ENCODE data around the gene C16orf86.

Gene C16orf86, protein sequence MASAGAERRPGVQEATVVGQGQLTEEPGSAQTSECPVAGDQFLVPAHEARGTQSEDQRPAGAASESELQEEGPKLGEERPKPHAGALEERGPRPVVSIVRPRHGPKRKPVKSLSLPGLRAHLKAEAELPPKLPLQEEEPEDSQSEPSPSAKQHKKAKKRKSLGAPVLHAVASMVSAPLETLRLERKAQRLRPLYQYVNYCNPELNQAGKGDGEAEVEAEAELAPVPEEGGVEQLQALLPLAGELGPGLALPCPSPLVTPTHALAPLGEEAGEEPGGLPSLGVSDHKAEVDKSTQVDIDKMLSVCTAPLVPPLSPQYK

DNA sequence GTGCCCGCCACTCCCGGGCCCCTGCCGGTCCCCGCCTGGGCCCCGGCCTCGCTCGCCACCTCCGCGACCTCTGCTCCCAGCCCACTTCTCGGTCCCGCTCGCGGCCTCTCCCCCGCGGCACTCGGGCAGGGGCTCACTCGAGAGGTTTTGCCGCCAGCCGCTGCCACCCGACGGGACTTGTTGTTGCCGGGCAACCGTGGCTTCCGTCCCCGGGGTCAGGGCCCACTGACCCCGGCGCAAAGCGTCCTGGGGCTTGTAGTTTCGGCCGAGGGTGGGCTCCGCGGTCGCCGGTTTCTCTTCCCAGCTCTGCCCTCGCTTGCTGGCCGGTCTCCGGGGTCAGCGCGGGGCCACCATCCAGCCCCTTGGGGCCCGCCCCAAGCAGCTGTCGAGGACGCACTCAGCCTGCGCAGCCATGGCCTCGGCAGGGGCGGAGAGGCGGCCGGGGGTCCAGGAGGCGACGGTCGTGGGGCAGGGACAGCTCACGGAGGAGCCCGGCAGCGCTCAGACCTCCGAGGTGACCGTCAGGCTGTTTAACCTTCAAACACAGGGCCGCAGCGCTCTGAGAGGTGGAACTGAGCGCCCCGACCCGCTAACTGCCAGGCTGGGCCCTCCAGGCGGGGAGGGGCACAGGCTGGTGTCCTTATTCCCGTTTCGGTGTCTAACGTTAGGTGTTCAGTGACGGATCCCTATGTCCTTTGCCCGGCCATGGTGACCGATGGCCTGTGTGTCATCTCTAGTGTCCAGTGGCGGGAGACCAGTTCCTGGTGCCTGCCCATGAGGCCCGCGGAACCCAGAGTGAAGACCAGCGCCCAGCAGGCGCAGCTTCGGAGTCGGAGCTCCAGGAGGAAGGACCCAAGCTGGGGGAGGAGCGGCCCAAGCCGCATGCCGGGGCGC, at the start of gene C16orf86, which contains the start of gene ENKD1:
Gene C16orf86, plus strand, starts transcription at position 256 of the 894 bp plus-strand sequence. Its CDS starts 157 bp downstream, at position 413.
Gene ENKD1, minus strand, starts transcription at position 192 of the 894 bp plus-strand sequence. CDS start 308 bp downstream, outside the sequence.
- H3K4me3 ChIP-seq (ENCODE audit: low read depth, low read length), result peak within 1 kb of the TSS; percentile 51

DNA sequence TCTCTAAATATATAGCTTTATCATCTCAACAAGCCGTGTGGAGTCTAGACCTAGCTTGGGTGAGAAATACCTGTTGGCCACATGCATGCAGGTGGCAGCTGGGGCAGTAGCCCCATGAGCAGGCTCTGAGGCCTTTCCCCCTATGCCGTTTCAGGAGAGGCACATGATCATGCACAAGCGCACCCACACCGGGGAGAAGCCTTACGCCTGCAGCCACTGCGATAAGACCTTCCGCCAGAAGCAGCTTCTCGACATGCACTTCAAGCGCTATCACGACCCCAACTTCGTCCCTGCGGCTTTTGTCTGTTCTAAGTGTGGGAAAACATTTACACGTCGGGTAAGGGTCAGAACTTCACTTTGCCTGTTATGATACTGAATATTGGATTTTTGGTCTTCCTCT, 38.4 kb upstream of the C16orf86 start:
- H3K4me3 ChIP-seq (ENCODE audit: low read depth, low read length), result no peak overlapping the region

DNA sequence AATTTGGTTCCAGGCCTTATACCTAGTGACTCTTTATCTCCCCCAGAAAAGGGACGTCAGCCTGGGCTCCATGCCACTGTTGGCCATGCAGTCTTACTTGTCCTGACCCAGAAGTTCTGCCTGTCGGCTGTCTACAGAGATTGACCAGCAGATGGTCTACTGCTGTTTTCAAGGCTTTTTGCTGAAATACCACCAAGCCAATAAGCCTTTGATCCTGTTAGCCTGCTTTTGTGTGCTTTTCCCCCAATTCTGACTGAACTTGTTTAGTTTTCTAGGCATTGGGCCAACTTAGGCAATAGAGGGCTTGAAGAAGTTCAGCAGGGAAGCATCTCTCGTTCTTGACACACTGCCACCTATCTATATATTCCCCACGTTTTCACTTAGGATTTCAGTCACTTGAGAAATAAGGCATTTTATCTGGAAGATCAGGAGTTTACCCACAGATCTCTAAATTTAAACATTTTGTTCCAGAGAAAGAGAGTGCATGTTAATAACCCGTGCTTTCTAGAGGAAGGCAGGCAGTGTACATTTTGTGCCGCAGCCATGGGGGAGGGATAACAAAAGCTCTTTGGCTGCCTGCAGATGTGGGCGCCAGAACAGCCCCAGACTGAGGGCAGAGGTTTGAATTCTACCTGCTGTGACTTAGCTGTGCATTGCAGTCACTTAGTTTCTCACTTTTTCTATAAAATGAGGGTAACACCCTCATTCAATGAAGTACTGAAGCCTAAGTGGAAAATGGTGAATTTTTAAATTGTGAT, 34.0 kb upstream of the C16orf86 start:
- H3K4me3 ChIP-seq (ENCODE audit: low read depth, low read length), result no peak overlapping the region

DNA sequence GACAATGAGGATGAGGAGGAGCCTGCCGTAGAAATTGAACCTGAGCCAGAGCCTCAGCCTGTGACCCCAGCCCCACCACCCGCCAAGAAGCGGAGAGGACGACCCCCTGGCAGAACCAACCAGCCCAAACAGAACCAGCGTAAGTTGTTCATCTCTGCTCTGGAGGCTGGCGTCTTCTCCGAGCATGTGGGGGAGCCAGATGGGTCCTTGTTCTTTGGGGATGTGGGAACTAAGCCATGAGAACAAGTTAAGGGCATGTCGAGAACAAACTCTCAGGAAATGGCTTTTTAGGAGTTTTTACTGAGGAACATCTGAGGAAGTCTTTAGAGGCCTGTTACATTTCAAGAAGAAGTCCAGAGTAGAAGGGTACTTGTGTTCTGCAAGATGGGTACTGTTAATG, 29.9 kb upstream of the C16orf86 start:
- H3K4me3 ChIP-seq (ENCODE audit: low read depth, low read length), result no peak overlapping the region

DNA sequence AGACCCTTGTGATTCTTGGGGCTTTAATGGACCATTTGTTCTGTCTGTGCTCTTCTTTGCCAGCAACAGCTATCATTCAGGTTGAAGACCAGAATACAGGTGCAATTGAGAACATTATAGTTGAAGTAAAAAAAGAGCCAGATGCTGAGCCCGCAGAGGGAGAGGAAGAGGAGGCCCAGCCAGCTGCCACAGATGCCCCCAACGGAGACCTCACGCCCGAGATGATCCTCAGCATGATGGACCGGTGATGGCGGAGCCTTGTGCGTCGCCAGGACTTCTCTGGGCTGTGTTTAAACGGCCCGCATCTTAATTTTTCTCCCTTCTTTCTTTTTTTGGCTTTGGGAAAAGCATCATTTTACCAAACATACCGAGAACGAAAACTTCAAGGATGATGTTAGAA, 29.0 kb upstream of the C16orf86 start:
- H3K4me3 ChIP-seq (ENCODE audit: low read depth, low read length), result no peak overlapping the region

DNA sequence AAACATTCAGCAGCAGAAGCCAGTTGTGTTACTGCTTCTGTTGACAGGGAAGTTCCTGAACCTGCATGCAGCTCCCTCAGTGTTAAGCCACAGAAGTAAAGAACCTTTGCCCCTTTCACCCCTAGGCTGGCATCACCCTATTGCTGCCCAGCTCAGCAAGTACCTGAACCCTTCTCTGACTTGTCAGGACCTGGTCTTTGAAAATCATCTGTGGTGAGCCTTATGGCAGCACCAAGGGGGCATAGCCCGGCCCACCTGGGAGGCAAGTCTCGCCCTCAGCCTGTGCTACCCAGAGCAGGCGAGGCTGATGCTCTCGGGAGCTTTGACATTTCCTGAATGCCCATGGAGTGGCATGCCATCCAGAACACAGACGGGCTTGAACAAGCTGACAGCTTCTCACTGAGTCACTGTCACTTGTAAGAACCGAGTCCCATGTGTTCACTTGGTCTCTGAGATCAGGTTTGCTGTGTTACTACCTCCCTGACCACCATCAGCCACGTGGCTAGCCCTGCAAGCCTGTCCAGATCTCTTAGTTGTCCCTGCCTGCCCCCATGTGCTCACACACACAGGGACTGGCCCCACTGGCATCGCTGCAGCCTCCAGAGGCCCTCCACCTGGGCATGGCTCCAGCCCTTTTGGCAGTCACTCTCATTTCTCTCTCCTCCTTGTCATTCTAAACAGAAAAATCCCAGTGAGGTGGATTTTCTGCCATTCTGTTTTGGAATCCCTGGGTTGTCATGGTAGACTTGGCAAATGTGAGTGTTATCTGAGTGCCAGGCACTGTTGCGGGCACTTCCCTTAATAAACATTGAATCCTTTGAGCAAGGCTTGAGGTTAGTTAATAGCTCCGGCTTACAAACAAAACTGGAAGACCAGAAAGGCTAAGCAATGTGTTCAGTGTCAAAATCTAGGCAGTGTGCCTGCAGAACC, 24.6 kb upstream of the C16orf86 start:
- H3K4me3 ChIP-seq (ENCODE audit: low read depth, low read length), result no peak overlapping the region

DNA sequence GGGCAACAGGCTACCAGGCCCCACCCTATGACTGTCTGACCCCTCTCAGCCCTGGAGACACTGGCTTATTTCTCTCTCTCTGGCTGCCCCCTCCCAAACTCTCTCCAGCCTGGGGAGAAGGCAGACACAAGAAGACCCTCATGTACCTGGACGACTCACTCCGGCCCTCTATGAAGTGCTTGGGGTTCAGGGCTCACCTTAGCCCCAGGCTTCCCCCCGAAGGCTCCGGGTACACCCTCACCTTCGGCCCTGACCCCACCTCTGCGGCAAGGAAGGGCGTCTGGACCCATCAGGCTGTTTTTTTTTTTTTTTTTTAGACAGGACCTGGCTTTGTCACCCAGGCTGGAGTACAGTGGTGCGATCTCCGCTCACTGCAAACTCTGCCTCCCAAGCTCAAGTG, 22.6 kb upstream of the C16orf86 start:
- no peak overlapping the region for H3K4me3 ChIP-seq (ENCODE audit: low read depth, low read length)

DNA sequence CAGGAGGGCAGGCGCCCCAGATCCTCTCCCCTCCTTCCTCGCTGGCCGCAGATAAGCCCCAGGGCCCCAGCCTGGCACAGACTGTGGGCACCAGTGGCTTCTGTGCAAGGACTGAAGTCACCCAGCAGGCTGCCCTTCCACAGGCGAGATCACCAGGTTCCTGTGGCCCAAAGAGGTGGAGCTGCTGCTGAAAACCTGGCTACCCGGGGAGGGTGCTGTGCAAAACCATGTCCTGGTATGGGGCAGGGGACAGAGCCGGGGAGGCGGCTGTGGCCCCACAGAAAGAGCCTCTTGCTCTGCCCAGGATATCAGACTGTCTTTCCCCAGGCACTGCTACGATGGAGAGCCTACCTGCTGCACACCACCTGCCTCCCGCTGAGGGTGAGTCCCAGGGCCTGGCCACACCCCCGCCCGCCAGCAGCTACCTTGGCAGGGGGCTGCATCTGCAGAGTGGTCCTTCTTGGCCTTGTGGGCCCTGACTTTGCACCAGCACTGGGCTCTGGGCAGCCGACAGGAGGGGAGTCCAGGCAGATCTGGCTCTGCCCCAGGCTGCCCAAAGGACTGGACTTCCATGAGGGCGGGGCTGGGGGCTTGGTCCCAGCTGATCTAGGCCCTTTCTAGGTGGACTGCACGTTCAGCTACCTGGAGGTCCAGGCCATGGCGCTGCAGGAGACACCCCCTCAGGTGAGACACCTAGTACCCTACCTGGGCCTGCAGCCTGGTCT, 21.1 kb upstream of the C16orf86 start:
- peak overlapping the region; percentile 35 for H3K4me3 ChIP-seq (ENCODE audit: low read depth, low read length)

DNA sequence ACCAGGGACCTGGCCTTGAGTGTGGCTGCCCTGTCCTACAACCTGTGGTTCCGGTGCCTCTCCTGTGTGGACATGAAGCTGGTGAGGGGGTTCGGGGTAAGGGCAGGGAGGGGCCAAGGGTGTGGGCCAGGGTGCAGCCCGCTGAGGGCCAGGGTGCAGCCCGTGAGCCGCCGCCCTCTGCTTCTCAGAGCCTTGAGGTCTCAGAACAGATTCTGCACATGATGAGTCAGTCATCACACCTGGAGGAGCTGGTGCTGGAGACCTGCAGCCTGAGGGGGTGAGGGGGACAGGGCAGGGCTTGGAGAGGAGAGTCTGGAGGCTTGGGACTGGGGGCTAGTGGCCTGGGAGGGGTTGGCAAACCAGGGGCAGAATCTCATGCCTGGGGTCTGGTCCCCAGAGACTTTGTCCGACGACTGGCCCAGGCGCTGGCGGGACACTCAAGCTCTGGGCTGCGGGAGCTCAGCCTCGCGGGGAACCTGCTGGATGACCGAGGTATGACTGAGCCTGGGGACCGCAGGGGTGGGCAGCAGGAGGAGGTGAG, 19.4 kb upstream of the C16orf86 start:
- no peak overlapping the region for H3K4me3 ChIP-seq (ENCODE audit: low read depth, low read length)

DNA sequence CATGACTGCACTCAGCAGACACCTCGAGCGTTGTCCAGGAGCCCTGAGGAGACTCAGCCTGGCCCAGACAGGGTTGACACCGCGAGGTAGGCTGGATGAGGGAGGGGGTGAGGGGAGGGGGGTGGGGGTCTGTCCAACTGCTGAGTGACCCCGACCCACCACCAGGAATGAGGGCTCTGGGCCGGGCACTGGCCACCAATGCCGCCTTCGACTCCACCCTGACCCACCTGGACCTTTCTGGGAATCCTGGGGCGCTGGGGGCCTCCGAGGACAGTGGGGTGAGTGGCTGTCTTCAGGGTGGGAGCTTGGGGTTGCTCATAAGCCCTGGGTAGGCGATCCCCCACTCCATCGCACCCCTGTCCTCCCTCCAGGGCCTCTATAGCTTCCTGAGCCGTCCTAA, 18.9 kb upstream of the C16orf86 start:
- no peak overlapping the region for H3K4me3 ChIP-seq (ENCODE audit: low read depth, low read length)

DNA sequence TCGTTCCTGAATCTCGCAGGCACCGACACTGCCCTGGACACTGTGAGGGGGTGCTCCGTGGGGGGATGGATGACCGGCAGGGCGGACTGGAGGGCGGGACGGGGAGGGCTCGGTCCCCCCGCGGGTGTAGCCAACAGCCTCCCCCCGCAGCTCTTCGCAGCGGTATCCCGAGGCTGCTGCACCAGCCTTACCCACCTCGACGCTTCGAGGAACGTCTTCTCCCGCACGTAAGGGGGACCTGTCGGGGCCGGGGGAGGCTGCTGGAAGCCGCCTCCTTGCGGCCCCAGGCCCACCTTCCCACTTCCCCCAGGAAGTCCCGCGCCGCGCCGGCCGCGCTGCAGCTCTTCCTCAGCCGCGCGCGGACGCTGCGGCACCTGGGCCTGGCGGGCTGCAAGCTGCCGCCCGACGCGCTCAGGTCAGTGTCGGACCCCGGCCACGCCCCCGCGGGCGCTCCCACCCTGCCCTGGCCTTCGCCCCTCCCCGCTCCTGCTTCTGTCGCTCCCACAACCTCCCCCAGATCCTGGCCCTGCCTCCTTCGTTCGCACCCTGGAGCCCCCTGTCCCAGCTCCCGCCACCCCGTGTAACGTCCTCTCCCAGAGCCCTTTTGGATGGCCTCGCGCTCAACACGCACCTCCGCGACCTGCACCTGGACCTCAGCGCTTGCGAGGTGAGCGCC, 18.4 kb upstream of the C16orf86 start:
- no peak overlapping the region for H3K4me3 ChIP-seq (ENCODE audit: low read depth, low read length)

DNA sequence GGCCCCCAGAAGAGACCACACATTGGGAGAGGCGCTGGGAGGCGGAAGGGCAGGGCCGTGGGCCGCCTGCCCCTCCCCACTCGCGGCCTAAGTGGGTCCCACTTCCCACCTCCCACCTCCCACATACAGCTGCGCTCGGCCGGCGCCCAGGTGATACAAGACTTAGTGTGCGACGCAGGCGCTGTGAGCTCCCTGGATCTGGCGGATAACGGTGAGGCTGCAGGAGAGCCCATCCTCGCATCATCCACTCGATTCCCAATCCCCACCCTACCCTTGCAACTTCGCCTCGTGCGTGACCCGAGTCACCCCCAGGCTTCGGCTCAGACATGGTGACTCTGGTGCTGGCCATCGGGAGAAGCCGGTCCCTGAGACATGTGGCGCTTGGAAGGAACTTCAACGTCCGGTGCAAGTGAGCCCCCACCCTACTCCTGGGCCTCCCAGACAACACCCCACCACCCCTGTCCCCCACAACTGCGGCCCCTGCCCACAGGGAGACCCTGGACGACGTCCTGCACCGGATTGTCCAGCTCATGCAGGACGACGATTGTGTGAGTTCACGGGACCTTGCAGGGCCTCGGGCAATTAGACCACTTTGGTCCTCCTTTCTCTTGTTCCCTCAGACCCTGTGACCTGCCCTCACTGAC, 17.7 kb upstream of the C16orf86 start:
- no peak overlapping the region for H3K4me3 ChIP-seq (ENCODE audit: low read depth, low read length)

DNA sequence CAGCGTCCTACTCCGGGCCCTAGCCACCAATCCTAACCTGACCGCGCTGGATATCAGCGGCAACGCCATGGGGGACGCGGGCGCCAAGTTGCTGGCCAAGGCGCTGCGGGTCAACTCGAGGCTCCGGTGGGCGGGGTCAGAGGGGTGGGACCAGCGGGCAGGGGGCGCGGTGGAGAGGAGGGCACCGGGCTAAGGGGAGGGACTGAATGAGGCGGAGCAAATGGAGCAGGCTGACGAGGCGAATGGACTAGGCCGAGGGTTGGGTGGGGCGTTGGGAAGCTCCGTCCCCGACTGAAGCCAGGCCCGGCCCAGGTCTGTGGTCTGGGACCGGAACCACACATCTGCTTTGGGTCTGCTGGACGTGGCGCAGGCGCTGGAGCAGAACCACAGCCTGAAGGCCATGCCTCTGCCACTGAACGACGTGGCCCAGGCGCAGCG, 17.1 kb upstream of the C16orf86 start:
- no peak overlapping the region for H3K4me3 ChIP-seq (ENCODE audit: low read depth, low read length)

DNA sequence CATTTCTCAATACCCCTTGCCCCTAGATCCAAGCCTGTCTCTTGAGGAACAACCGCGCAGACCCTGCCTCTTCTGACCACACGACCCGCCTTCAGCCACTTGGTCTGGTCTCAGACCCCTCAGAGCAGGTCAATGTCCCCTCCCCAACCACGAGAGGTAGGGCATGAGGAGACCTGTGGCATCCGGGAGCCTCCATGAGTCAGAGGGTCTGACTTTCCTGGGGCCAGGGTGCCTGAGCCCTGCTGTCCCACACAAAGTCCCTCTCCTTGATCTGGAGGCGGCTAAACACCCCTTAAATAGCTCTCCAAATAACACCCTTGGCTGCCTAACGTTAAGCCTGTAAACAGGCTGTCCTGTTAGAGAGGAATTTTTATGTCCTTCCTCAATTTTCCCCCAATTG, 16.6 kb upstream of the C16orf86 start:
- no peak overlapping the region for H3K4me3 ChIP-seq (ENCODE audit: low read depth, low read length)

DNA sequence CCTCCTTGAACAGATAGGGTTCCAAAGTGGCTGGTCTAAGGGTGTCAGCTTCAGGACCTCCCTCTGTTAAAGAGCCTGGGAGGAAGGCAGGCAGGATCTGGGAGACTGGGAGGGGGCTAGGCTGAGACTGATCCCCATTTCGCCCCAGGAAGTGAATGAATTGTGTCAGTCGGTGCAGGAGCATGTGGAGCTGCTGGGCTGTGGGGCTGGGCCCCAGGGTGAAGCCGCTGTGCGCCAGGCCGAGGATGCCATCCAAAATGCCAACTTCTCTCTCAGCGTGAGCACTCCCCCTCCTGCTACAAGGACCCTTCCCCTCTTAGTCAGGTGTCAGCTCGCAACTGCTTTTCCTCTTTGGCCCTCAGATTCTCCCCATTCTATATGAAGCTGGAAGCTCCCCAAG, 15.6 kb upstream of the C16orf86 start:
- no peak overlapping the region for H3K4me3 ChIP-seq (ENCODE audit: low read depth, low read length)

DNA sequence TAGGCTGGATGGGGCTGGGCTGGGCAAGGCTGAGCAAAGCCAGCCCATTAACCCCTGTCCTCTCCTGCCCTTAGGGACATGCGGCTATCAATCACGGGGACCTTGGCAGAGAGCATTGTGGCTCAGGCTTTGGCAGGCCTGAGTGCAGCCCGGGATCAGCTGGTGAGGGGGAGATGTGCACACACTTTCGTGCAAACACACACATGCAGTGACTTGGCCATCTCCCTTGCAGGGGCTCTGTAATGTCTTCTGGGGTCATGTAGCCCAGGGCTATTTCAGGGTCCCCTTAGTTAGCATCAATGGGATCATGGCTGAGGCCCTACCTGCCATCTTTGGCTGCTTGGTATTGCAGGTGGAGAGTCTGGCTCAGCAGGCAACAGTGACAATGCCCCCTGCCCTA, 14.8 kb upstream of the C16orf86 start:
- no peak overlapping the region for H3K4me3 ChIP-seq (ENCODE audit: low read depth, low read length)

DNA sequence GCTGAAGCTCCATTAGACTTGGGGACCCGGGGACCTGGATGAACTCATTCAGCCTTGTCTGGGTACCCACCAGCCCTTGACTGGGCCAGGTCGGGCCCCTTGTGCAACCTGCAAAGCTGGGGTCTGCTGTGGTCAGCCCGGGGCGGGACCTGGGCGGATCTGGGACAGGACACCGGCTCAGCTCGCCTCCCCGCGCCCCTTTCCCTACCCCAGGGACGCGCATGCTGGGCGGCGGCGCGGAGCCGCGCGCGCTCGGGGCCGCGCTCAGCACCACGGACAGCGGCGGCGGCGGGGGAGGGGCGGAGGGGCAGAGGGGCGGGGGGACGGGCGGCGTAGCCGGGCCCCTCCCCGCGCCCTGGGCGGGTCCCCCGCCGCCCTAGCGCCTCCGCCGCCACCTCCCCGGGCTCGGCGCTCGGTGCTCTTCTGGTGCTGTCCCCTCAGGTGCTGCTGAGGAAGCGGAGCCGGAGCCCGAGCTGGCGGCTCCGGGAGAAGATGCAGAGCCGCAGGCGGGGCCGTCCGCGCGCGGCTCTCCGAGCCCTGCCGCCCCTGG, 14.0 kb upstream of the C16orf86 start:
- H3K4me3 ChIP-seq (ENCODE audit: low read depth, low read length), result peak overlapping the region; percentile 13

All from iPS-11a (cell line).